ENCODE measurements around the gene G2E3.

GRCh38 chr14:30547388-30548048 lies 11.4 kb upstream of the G2E3 start:
- no peak for TF ChIP-seq YY1 (IDR thresholded peaks at IDR 0.05)
- TF ChIP-seq CTCF (IDR thresholded peaks at IDR 0.05; ENCODE audit: low read depth, low read length, missing input control): no peak
- TF ChIP-seq EGR1 (IDR thresholded peaks at IDR 0.05; ENCODE audit: low read depth in 2 of 2): no peak
- no peak for TF ChIP-seq GABPA (IDR thresholded peaks at IDR 0.05 in 1 of 2, conservative IDR thresholded peaks at IDR 0.05 in 1 of 2)
- no peak for TF ChIP-seq RAD21 (IDR thresholded peaks at IDR 0.05)
- TF ChIP-seq MAX (IDR thresholded peaks at IDR 0.05): no peak
- TF ChIP-seq SP1 (IDR thresholded peaks at IDR 0.05): no peak
- TF ChIP-seq REST (IDR thresholded peaks at IDR 0.05): no peak
- no peak for TF ChIP-seq TAF1 (conservative IDR thresholded peaks at IDR 0.05)
